CD8-positive, alpha-beta memory T cell (primary cell): ENCODE measurements around the gene PRKG1. TPM values are rescaled to one million over a fixed set of nuclear protein-coding genes. Genes with fewer than 3 reads are reported as not detected.
A peak's percentile ranks its signal among the peaks of the same experiment; 100 is the strongest.

Experiments used
- CTCF ChIA-PET: fragments of 350-600 bp; sonication (Branson Sonifier 250); formaldehyde crosslinking; loops from one replicate; lab custom pipeline; 2021; ENCODE audit warnings: antibody characterized with exemption; lab: Charles Lee
- POLR2A ChIA-PET: fragments of 350-600 bp; sonication (Branson Sonifier 250); formaldehyde crosslinking; loops from one replicate; lab custom pipeline; 2021; ENCODE audit warnings: antibody characterized with exemption; lab: Charles Lee
- DNase-seq, 5 donors: peaks; one replicate each; pipeline versions ENCODE4 v3.0.0 to v3.0.0-alpha.2; 2020 to 2022; ENCODE audit warnings: mixed read lengths in 1 of 5
- H3K27ac ChIP-seq: one replicate; pipeline ENCODE4 v1.7.0; 2013; ENCODE audit warnings: low read depth, mild to moderate bottlenecking, low read length, moderate library complexity
- H3K27me3 ChIP-seq: 2 replicates; pipeline ENCODE4 v1.7.0; 2013; ENCODE audit warnings: low read length, mild to moderate bottlenecking; ENCODE audit not compliant: insufficient read depth, poor library complexity, severe bottlenecking
- H3K36me3 ChIP-seq: 2 replicates; pipeline ENCODE4 v1.7.0; 2013; ENCODE audit warnings: mild to moderate bottlenecking, low read length, moderate library complexity; ENCODE audit not compliant: insufficient read depth
- H3K4me1 ChIP-seq: 2 replicates; pipeline ENCODE4 v1.7.0; 2013; ENCODE audit warnings: mild to moderate bottlenecking, low read length, moderate library complexity; ENCODE audit not compliant: insufficient read depth
- H3K4me3 ChIP-seq: 2 replicates; pipeline ENCODE4 v1.7.0; 2013; ENCODE audit warnings: mild to moderate bottlenecking, low read length
- H3K9me3 ChIP-seq: 2 replicates; pipeline ENCODE4 v1.7.0; 2013; ENCODE audit warnings: mild to moderate bottlenecking, low read length
- H3K27ac Mint-ChIP-seq, 8 donors: one replicate each; pipeline ENCODE4 v1.8.0; 2020 to 2021; ENCODE audit warnings: mixed read lengths in 8 of 8, mild to moderate bottlenecking in 6 of 8, inconsistent platforms in 3 of 8, moderate library complexity in 3 of 8
- H3K27me3 Mint-ChIP-seq, 2 donors: one replicate each; pipeline ENCODE4 v1.8.0; 2020 to 2021; ENCODE audit warnings: mixed read lengths in 2 of 2, mild to moderate bottlenecking in 1 of 2, moderate library complexity in 1 of 2
- H3K36me3 Mint-ChIP-seq, 3 donors: one replicate each; pipeline ENCODE4 v1.8.0; 2020 to 2021; ENCODE audit warnings: mixed read lengths in 3 of 3, inconsistent platforms in 1 of 3, mild to moderate bottlenecking in 1 of 3
- H3K4me1 Mint-ChIP-seq, 3 donors: one replicate each; pipeline ENCODE4 v1.8.0; 2020 to 2021; ENCODE audit warnings: mixed read lengths in 3 of 3, inconsistent platforms in 1 of 3, mild to moderate bottlenecking in 1 of 3
- H3K4me3 Mint-ChIP-seq, 7 donors: one replicate each; pipeline ENCODE4 v1.8.0; 2020 to 2021; ENCODE audit warnings: mixed read lengths in 7 of 7, mild to moderate bottlenecking in 6 of 7, moderate library complexity in 4 of 7, inconsistent platforms in 2 of 7
- H3K9me3 Mint-ChIP-seq, 5 donors: one replicate each; pipeline ENCODE4 v1.8.0; 2020 to 2022; ENCODE audit warnings: mixed read lengths in 5 of 5, mild to moderate bottlenecking in 3 of 5, moderate library complexity in 2 of 5, inconsistent platforms in 1 of 5
- polyA plus RNA-seq: library from polyadenylated mRNA; unstranded; fragments of 300-500 nt; fragmentation: Illumina TruSeq; gene quantifications from one replicate; pipeline ENCODE4 v1.2.3, GENCODE V29; 2021
- total RNA-seq, 2 experiments: library from RNA; stranded (reverse); gene quantifications; one replicate each; pipeline ENCODE4 v1.2.3, GENCODE V29; 2021

The PRKG1 gene
- total and polyA plus RNA-seq, 3 experiments from 2014 or later = not detected

GRCh38 chr10:51862149-51862548, 787.9 kb downstream of the PRKG1 start:
- Mint-ChIP-seq H3K9me3 (peaks cover 0 to 2% (median 0%) of the 10 kb centered on the region in 5 donors), H3K27me3 (no peaks in the 10 kb centered on the region), H3K36me3 (no peaks in the 10 kb centered on the region), H3K4me3 (no peak overlapping the region), H3K4me1 (no peaks in the 10 kb centered on the region), H3K27ac (no peak overlapping the region)
- Histone ChIP-seq H3K4me1 (no peaks in the 10 kb centered on the region), H3K36me3 (no peaks in the 10 kb centered on the region), H3K4me3 (no peak overlapping the region), H3K27me3 (no peaks in the 10 kb centered on the region), H3K27ac (no peak overlapping the region), H3K9me3 (no peaks in the 10 kb centered on the region)
- POLR2A ChIA-PET = no interaction called here
- CTCF ChIA-PET = no interaction called here
- DNase-seq = no peak

GRCh38 chr10:51867956-51868355, 793.7 kb downstream of the PRKG1 start:
- Mint-ChIP-seq H3K27ac (no peak overlapping the region), H3K4me3 (no peak overlapping the region), H3K27me3 (no peaks in the 10 kb centered on the region), H3K9me3 (no peaks in the 10 kb centered on the region), H3K4me1 (no peaks in the 10 kb centered on the region), H3K36me3 (no peaks in the 10 kb centered on the region)
- no peaks in the 10 kb centered on the region for H3K36me3 ChIP-seq
- no peaks in the 10 kb centered on the region for H3K4me1 ChIP-seq
- no peaks in the 10 kb centered on the region for H3K9me3 ChIP-seq
- no peak overlapping the region for H3K4me3 ChIP-seq
- no peak for DNase-seq
- no peaks in the 10 kb centered on the region for H3K27me3 ChIP-seq
- H3K27ac ChIP-seq = no peak overlapping the region
- CTCF ChIA-PET = no interaction called here
- POLR2A ChIA-PET = no interaction called here

GRCh38 chr10:51874131-51874530, 799.8 kb downstream of the PRKG1 start:
- Mint-ChIP-seq H3K9me3 (no peaks in the 10 kb centered on the region), H3K4me1 (peaks cover 4 to 11% (median 10%) of the 10 kb centered on the region in 3 donors), H3K27me3 (no peaks in the 10 kb centered on the region), H3K36me3 (no peaks in the 10 kb centered on the region), H3K27ac (no peak overlapping the region), H3K4me3 (no peak overlapping the region)
- Histone ChIP-seq H3K36me3 (no peaks in the 10 kb centered on the region), H3K9me3 (no peaks in the 10 kb centered on the region), H3K4me1 (no peaks in the 10 kb centered on the region), H3K27ac (no peak overlapping the region), H3K4me3 (no peak overlapping the region), H3K27me3 (no peaks in the 10 kb centered on the region)
- no peak for DNase-seq
- ChIA-PET CTCF (no interaction called here), POLR2A (no interaction called here)

GRCh38 chr10:51875610-51876009, 801.3 kb downstream of the PRKG1 start:
- H3K27ac ChIP-seq = no peak overlapping the region
- Mint-ChIP-seq H3K27ac (peak overlapping the region in 1 of 8 donors; percentile 33), H3K4me1 (peaks cover 9 to 18% (median 17%) of the 10 kb centered on the region in 3 donors), H3K4me3 (no peak overlapping the region), H3K27me3 (no peaks in the 10 kb centered on the region), H3K36me3 (no peaks in the 10 kb centered on the region), H3K9me3 (no peaks in the 10 kb centered on the region)
- H3K9me3 ChIP-seq = no peaks in the 10 kb centered on the region
- no peaks in the 10 kb centered on the region for H3K4me1 ChIP-seq
- DNase-seq = no peak
- no peak overlapping the region for H3K4me3 ChIP-seq
- H3K27me3 ChIP-seq = no peaks in the 10 kb centered on the region
- no peaks in the 10 kb centered on the region for H3K36me3 ChIP-seq
- POLR2A ChIA-PET = no interaction called here
- CTCF ChIA-PET = no interaction called here

- Histone ChIP-seq H3K27ac (no peak overlapping the region), H3K4me1 (no peaks in the 10 kb centered on the region), H3K27me3 (no peaks in the 10 kb centered on the region), H3K9me3 (no peaks in the 10 kb centered on the region), H3K4me3 (no peak overlapping the region), H3K36me3 (no peaks in the 10 kb centered on the region)
- Mint-ChIP-seq H3K27ac (no peak overlapping the region), H3K4me3 (no peak overlapping the region), H3K9me3 (no peaks in the 10 kb centered on the region), H3K36me3 (no peaks in the 10 kb centered on the region), H3K4me1 (peaks cover 9 to 18% (median 17%) of the 10 kb centered on the region in 3 donors), H3K27me3 (no peaks in the 10 kb centered on the region)
- ChIA-PET CTCF (interaction anchor here (0.9 kb wide), 1 partner anchor 54 kb away, joined by 3 read pairs; no protein-coding TSS in a partner anchor), POLR2A (no interaction called here)
- no peak for DNase-seq
These were observed 802.2 kb downstream of the PRKG1 start for GRCh38 chr10:51876503-51876902.

GRCh38 chr10:51876979-51877378, 802.7 kb downstream of the PRKG1 start:
- Histone ChIP-seq H3K4me3 (no peak overlapping the region), H3K27me3 (no peaks in the 10 kb centered on the region), H3K9me3 (no peaks in the 10 kb centered on the region), H3K36me3 (no peaks in the 10 kb centered on the region), H3K4me1 (no peaks in the 10 kb centered on the region), H3K27ac (no peak overlapping the region)
- ChIA-PET POLR2A (no interaction called here), CTCF (interaction anchor here (0.9 kb wide), 1 partner anchor 55 kb away, joined by 3 read pairs; no protein-coding TSS in a partner anchor)
- Mint-ChIP-seq H3K27ac (no peak overlapping the region), H3K4me3 (no peak overlapping the region), H3K27me3 (no peaks in the 10 kb centered on the region), H3K36me3 (no peaks in the 10 kb centered on the region), H3K9me3 (no peaks in the 10 kb centered on the region), H3K4me1 (peaks cover 9 to 18% (median 17%) of the 10 kb centered on the region in 3 donors)
- DNase-seq = no peak

- no peaks in the 10 kb centered on the region for H3K36me3 Mint-ChIP-seq
- no peak for DNase-seq
- no peak overlapping the region for H3K27ac Mint-ChIP-seq
- no peak overlapping the region for H3K4me3 Mint-ChIP-seq
- no peaks in the 10 kb centered on the region for H3K9me3 Mint-ChIP-seq
- POLR2A ChIA-PET = no interaction called here
- H3K27me3 ChIP-seq = no peaks in the 10 kb centered on the region
- no peaks in the 10 kb centered on the region for H3K9me3 ChIP-seq
- peaks cover 9 to 18% (median 17%) of the 10 kb centered on the region in 3 donors for H3K4me1 Mint-ChIP-seq
- H3K4me1 ChIP-seq = no peaks in the 10 kb centered on the region
- H3K36me3 ChIP-seq = no peaks in the 10 kb centered on the region
- CTCF ChIA-PET = no interaction called here
- H3K27ac ChIP-seq = no peak overlapping the region
- no peaks in the 10 kb centered on the region for H3K27me3 Mint-ChIP-seq
- no peak overlapping the region for H3K4me3 ChIP-seq
These were observed 803.3 kb downstream of the PRKG1 start for GRCh38 chr10:51877636-51878035.

GRCh38 chr10:51878695-51879094, 804.4 kb downstream of the PRKG1 start:
- Mint-ChIP-seq H3K27ac (peak overlapping the region in 6 of 8 donors; percentile 5 to 87 (median 59)), H3K9me3 (no peaks in the 10 kb centered on the region), H3K4me1 (peaks cover 9 to 18% (median 17%) of the 10 kb centered on the region in 3 donors), H3K27me3 (no peaks in the 10 kb centered on the region), H3K36me3 (no peaks in the 10 kb centered on the region), H3K4me3 (peak overlapping the region in 5 of 7 donors; percentile 9 to 79 (median 40))
- Histone ChIP-seq H3K27ac (no peak overlapping the region), H3K36me3 (no peaks in the 10 kb centered on the region), H3K9me3 (no peaks in the 10 kb centered on the region), H3K4me3 (no peak overlapping the region), H3K4me1 (no peaks in the 10 kb centered on the region), H3K27me3 (no peaks in the 10 kb centered on the region)
- POLR2A ChIA-PET = no interaction called here
- CTCF ChIA-PET = no interaction called here
- no peak for DNase-seq
